ENCODE results near the gene MGA. TPM values are rescaled to one million over a fixed set of nuclear protein-coding genes. Genes with fewer than 3 reads are reported as not detected.

MGA gene
- total RNA-seq, 2 donors from 2014 or later, result 42.9 to 62.5 TPM

DNA sequence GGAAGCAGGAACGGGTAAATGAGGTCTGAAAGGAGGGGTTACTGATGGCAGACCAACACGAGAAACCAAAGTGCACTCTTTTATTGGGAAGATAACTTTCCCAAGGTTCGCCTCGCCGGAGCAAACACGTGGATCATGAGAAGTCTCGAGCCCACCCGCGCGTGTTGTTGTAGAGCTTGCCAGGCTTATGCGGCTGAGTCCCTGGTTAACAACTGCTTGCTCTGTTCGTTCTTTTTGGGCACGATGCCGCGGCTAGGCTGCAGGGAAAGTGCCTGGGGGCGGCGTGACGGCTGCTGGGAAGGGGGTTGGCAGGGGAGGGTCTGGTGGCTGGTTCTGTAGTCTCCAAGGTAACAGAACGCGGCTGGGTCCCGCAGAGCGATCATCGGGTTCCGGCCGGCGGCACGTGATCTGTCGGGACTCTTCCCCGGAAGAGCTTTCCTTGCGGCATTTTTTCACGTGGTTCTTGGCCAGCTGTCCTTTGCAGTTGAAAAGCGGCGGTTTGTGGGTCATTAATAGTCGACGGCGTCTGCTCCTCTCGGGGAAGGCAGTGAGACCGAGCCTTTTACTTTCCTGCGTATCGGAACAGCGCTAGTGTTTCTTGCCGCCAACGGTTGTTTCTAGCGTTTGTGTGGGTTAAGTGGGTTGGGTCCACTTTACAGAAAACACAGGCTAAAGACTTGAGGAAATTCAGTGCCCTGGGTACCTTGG is 1.5 kb downstream of the MGA start:
- intact Hi-C loops (cut with DNase I), result loop anchor here (5.0 kb wide), 1 partner anchor 39 kb away; no protein-coding TSS in a partner anchor
- no peaks in the 10 kb centered on the region for H3K36me3 ChIP-seq
- H3K27ac ChIP-seq, result peak overlapping the region; percentile 56 to 66
- under 1% methylated on average over 44 of the region's 44 CpGs for WGBS
- peak overlapping the region; percentile 38 to 50 for H3K4me3 ChIP-seq
- H3K9me3 ChIP-seq, result no peaks in the 10 kb centered on the region
- no peaks in the 10 kb centered on the region for H3K4me1 ChIP-seq (replicated peaks)
- TF ChIP-seq POLR2A (IDR thresholded peaks at IDR 0.05), result no peak
- peak; percentile 76 for TF ChIP-seq POLR2AphosphoS5 (IDR thresholded peaks at IDR 0.05)
- no peaks in the 10 kb centered on the region for H3K27me3 ChIP-seq (replicated peaks; ENCODE audit: insufficient read depth)
- DNase-seq (ENCODE audit: low spot score), result peak; percentile 63

GRCh38 chr15:41666353-41666920 is 6.2 kb downstream of the MGA start:
- Histone ChIP-seq H3K27ac (peak overlapping the region in 1 of 2 donors; percentile 28), H3K4me3 (no peak overlapping the region), H3K4me1 (replicated peaks) (no peaks in the 10 kb centered on the region), H3K9me3 (no peaks in the 10 kb centered on the region), H3K27me3 (replicated peaks; ENCODE audit: insufficient read depth) (no peaks in the 10 kb centered on the region), H3K36me3 (no peaks in the 10 kb centered on the region)
- intact Hi-C loops (cut with DNase I), result no loop called here
- WGBS, result 35% methylated on average over 3 of the region's 3 CpGs
- TF ChIP-seq, protein P1, sequence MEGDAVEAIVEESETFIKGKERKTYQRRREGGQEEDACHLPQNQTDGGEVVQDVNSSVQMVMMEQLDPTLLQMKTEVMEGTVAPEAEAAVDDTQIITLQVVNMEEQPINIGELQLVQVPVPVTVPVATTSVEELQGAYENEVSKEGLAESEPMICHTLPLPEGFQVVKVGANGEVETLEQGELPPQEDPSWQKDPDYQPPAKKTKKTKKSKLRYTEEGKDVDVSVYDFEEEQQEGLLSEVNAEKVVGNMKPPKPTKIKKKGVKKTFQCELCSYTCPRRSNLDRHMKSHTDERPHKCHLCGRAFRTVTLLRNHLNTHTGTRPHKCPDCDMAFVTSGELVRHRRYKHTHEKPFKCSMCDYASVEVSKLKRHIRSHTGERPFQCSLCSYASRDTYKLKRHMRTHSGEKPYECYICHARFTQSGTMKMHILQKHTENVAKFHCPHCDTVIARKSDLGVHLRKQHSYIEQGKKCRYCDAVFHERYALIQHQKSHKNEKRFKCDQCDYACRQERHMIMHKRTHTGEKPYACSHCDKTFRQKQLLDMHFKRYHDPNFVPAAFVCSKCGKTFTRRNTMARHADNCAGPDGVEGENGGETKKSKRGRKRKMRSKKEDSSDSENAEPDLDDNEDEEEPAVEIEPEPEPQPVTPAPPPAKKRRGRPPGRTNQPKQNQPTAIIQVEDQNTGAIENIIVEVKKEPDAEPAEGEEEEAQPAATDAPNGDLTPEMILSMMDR (IDR thresholded peaks at IDR 0.05), result no peak
- TF ChIP-seq POLR2AphosphoS5 (IDR thresholded peaks at IDR 0.05), result peak; percentile 68
- no peak for DNase-seq (ENCODE audit: low spot score)

- no peaks in the 10 kb centered on the region for H3K9me3 ChIP-seq
- no peak for TF ChIP-seq POLR2A (IDR thresholded peaks at IDR 0.05)
- no peaks in the 10 kb centered on the region for H3K27me3 ChIP-seq (replicated peaks; ENCODE audit: insufficient read depth)
- 94% methylated on average over 3 of the region's 3 CpGs for WGBS
- DNase-seq (ENCODE audit: low spot score), result no peak
- no peaks in the 10 kb centered on the region for H3K36me3 ChIP-seq
- no peak overlapping the region for H3K4me3 ChIP-seq
- no peaks in the 10 kb centered on the region for H3K4me1 ChIP-seq (replicated peaks)
- no peak overlapping the region for H3K27ac ChIP-seq
- intact Hi-C loops (cut with DNase I), result no loop called here
Observed at GRCh38 chr15:41669701-41670100, 9.5 kb downstream of the MGA start.

GRCh38 chr15:41671656-41672648 is 11.7 kb downstream of the MGA start:
- Histone ChIP-seq H3K4me1 (replicated peaks) (no peaks in the 10 kb centered on the region), H3K27me3 (replicated peaks; ENCODE audit: insufficient read depth) (no peaks in the 10 kb centered on the region), H3K36me3 (no peaks in the 10 kb centered on the region), H3K27ac (no peak overlapping the region), H3K4me3 (no peak overlapping the region), H3K9me3 (no peaks in the 10 kb centered on the region)
- WGBS, result 76% methylated on average over 7 of the region's 7 CpGs
- TF ChIP-seq POLR2AphosphoS5 (IDR thresholded peaks at IDR 0.05) (no peak), POLR2A (IDR thresholded peaks at IDR 0.05) (no peak)
- TF ChIP-seq, protein P1 (IDR thresholded peaks at IDR 0.05), result no peak
- intact Hi-C loops (cut with DNase I), result no loop called here
- no peak for DNase-seq (ENCODE audit: low spot score)

GRCh38 chr15:41675337-41675736 is 15.1 kb downstream of the MGA start:
- Histone ChIP-seq H3K36me3 (no peaks in the 10 kb centered on the region), H3K27ac (no peak overlapping the region), H3K9me3 (no peaks in the 10 kb centered on the region), H3K27me3 (replicated peaks; ENCODE audit: insufficient read depth) (no peaks in the 10 kb centered on the region), H3K4me1 (replicated peaks) (no peaks in the 10 kb centered on the region), H3K4me3 (no peak overlapping the region)
- TF ChIP-seq POLR2A (IDR thresholded peaks at IDR 0.05) (no peak), POLR2AphosphoS5 (IDR thresholded peaks at IDR 0.05) (no peak)
- TF ChIP-seq, protein P1 (IDR thresholded peaks at IDR 0.05), result no peak
- 96% methylated on average over 4 of the region's 4 CpGs for WGBS
- intact Hi-C loops (cut with DNase I), result no loop called here
- DNase-seq (ENCODE audit: low spot score), result no peak
